NCI-H2227 (cell line): Measurements from ENCODE around the gene TNKS1BP1.
"Not testable (repeated sequence)": the region's sequence is repeated elsewhere in the genome, so short reads cannot be mapped to it uniquely, and the experiment has no call there.

Source experiments
- DNase-seq: peaks from one replicate; lab custom pipeline; 2025; ENCODE audit not compliant: unreplicated experiment; lab: John Stamatoyannopoulos, UW

TNKS1BP1 gene

GRCh38 chr11:57324886-57325734 is at the start of gene TNKS1BP1:
Gene TNKS1BP1, minus strand, starts transcription at chr11:57324952. Its CDS starts 3,067 bp downstream, at chr11:57321885.
- DNase-seq: peak; percentile 99

- no peak for DNase-seq
Observed at GRCh38 chr11:57373146-57373545, 48.4 kb upstream of the TNKS1BP1 start.

GRCh38 chr11:57370941-57371340 is 46.2 kb upstream of the TNKS1BP1 start:
- no peak for DNase-seq

- no peak for DNase-seq
Observed at GRCh38 chr11:57370251-57370650, 45.5 kb upstream of the TNKS1BP1 start.

- no peak for DNase-seq
Observed at GRCh38 chr11:57368845-57369232, 44.1 kb upstream of the TNKS1BP1 start.

GRCh38 chr11:57368106-57368844 is 43.5 kb upstream of the TNKS1BP1 start:
- no peak for DNase-seq

GRCh38 chr11:57364851-57365660 is 40.3 kb upstream of the TNKS1BP1 start:
- DNase-seq: no peak

GRCh38 chr11:57363131-57364080 is 38.7 kb upstream of the TNKS1BP1 start:
- no peak for DNase-seq

- no peak for DNase-seq
Observed at GRCh38 chr11:57361926-57362325, 37.2 kb upstream of the TNKS1BP1 start.

- not testable (repeated sequence) for DNase-seq
Observed at GRCh38 chr11:57361420-57361819, 36.7 kb upstream of the TNKS1BP1 start.

GRCh38 chr11:57360991-57361390 is 36.2 kb upstream of the TNKS1BP1 start:
- DNase-seq: no peak

GRCh38 chr11:57359896-57360690 is 35.3 kb upstream of the TNKS1BP1 start:
- no peak for DNase-seq

GRCh38 chr11:57359396-57359795 is 34.6 kb upstream of the TNKS1BP1 start:
- no peak for DNase-seq

- DNase-seq: no peak
Observed at GRCh38 chr11:57358991-57359390, 34.2 kb upstream of the TNKS1BP1 start.

GRCh38 chr11:57358543-57358961 is 33.8 kb upstream of the TNKS1BP1 start:
- peak; percentile 47 for DNase-seq

GRCh38 chr11:57357856-57358255 is 33.1 kb upstream of the TNKS1BP1 start:
- DNase-seq: no peak

- DNase-seq: no peak
Observed at GRCh38 chr11:57357310-57357709, 32.6 kb upstream of the TNKS1BP1 start.

- DNase-seq: no peak
Observed at GRCh38 chr11:57356268-57356667, 31.5 kb upstream of the TNKS1BP1 start.

GRCh38 chr11:57354699-57355098 is 29.9 kb upstream of the TNKS1BP1 start:
- DNase-seq: no peak
